Ovary (tissue), 9 donors: ENCODE measurements around the gene EIF5. TPM values are rescaled to one million over a fixed set of nuclear protein-coding genes. Genes with fewer than 3 reads are reported as not detected.

ENCODE experiments used
- DNase-seq, 5 donors: peaks; one replicate each; pipeline ENCODE4 v3.0.0-alpha.2; 2019 to 2020
- H3K27ac ChIP-seq, 2 donors: fragments of 200-600 bp; one replicate each; pipeline versions ENCODE4 v1.5.1 to v1.8.0; 2019 to 2022
- H3K27me3 ChIP-seq: fragments of 200-600 bp; one replicate; pipeline ENCODE4 v1.8.0; 2022
- H3K36me3 ChIP-seq: fragments of 200-600 bp; sonication (generic); one replicate; pipeline ENCODE4 v1.5.1; 2019
- H3K4me1 ChIP-seq: one replicate; pipeline ENCODE4 v1.8.1; 2013; ENCODE audit warnings: mild to moderate bottlenecking, moderate library complexity; ENCODE audit not compliant: insufficient read depth
- H3K4me3 ChIP-seq: fragments of 200-600 bp; sonication (generic); one replicate; pipeline ENCODE4 v1.5.1; 2017
- H3K9me3 ChIP-seq, 2 donors: fragments of 200-600 bp in 1 of 2; sonication (generic) in 1 of 2; one replicate each; pipeline versions ENCODE4 v1.5.1 to v1.8.1; 2013 to 2019; ENCODE audit warnings: mild to moderate bottlenecking in 1 of 2, moderate library complexity in 1 of 2
- EP300 ChIP-seq: sonication (generic); formaldehyde crosslinking; IDR thresholded peaks from one replicate; pipeline ENCODE4 v1.6.1; 2017; ENCODE audit warnings: antibody characterized with exemption
- POLR2A ChIP-seq: fragments of 450-650 bp; IDR thresholded peaks from one replicate; pipeline ENCODE4 v1.6.1; 2017; ENCODE audit warnings: antibody characterized with exemption, mild to moderate bottlenecking, moderate library complexity
- WGBS, 3 donors: extraction: QIAGEN DNeasy Blood & Tissue Kit in 1 of 3; methylation state at CpG; one replicate each; pipeline versions ENCODE4 v1.1.5 to v1.1.7; 2013 to 2017; 5-methylcytosine and 5-hydroxymethylcytosine counted together
- intact Hi-C, 4 donors: fragments of 100-400 bp; cut with DNase I; formaldehyde crosslinking; loops; one replicate each; pipeline versions ENCODE4 v1.11.0 to v1.15.1; 2022 to 2023
- polyA plus RNA-seq, 2 donors: library from polyadenylated mRNA; stranded (reverse); fragments of 200-250 nt in 1 of 2; fragments of 350-450 nt in 1 of 2; fragmentation: Illumina TruSeq in 1 of 2; extraction: RNeasy Lipid Tissue Mini Kit (QIAGEN cat#74804) in 1 of 2; gene quantifications; one replicate each; pipeline ENCODE4 v1.2.3, GENCODE V29; 2013 to 2014
- total RNA-seq, 7 donors: library from RNA; depleted of rRNA in 2 of 7; stranded (reverse); fragments of >200 nt in 2 of 7; fragmentation: NEBNext Ultra II Directional in 3 of 7; extraction: Animal tissue kit (Norgen Biotek cat#: 25700) in 3 of 7; gene quantifications; one replicate each; pipeline versions ENCODE4 v1.1.0 to v1.2.4, GENCODE V29; 2016 to 2023
- TF ChIP-seq, protein P1 (sequence below), 3 donors: fragments of 450-650 bp in 2 of 3; fragments of 200-600 bp in 1 of 3; IDR thresholded peaks; one replicate each; pipeline versions ENCODE4 v1.5.1 to v1.8.0; 2016 to 2022; ENCODE audit warnings: antibody characterized with exemption in 3 of 3, mild to moderate bottlenecking in 1 of 3
- donor health status: DM: no; HTN: no; CAD: no; lungs with moderate emphysema.
- donor health status: DM: no; HTN: no; CAD: no.
- donor health status: Bipolar disorder and iron deficiency.
- donor health status: DM: yes; HTN: yes; CAD: no.
- donor health status: DM: no; HTN: no; CAD: no.
- donor health status: DM: yes; HTN: yes; CAD: no.

EIF5 gene
- total and polyA plus RNA-seq, 9 donors = 73.0 to 169 (median 127) TPM

DNA sequence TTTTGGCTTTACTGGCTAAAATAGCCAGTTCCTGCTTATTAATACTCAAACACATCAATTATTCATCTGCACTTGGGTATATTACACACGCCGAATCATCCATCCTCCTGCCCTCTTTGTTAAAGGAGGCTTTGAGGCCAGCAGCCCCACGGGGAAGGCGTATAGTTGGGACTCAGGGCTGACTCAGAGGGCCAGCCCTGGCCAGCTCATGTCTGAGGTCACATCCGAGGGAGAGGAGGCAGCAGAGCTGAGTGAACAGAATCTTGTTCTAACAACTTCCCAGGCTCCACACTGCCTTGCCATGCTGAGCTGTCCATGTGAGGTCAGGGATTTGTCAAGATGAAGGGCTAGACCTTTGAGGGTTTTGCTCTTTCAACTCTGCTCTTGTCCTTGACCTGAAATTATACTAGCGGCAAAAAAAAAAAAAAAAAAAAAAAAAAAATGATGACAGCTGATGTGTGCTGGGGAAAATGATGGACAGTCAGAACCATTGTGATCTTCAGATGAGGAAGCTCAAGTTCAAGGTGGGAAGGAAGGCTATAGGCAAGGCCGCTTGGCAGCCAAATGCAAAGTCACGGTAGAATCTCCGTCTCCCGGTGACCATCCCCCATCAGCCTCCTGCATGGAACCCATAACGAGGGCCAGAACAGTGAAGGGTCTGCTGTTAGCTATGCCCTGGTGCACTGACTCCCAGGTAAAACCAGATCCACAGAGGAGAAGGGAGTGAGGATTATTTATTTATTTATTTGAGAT is 38.7 kb downstream of the EIF5 start:
- Histone ChIP-seq H3K27ac (no peak overlapping the region), H3K4me1 (no peaks in the 10 kb centered on the region), H3K9me3 (no peaks in the 10 kb centered on the region), H3K36me3 (no peaks in the 10 kb centered on the region), H3K27me3 (no peaks in the 10 kb centered on the region), H3K4me3 (no peak overlapping the region)
- DNase-seq = no peak
- TF ChIP-seq EP300 (no peak), POLR2A (no peak)
- TF ChIP-seq, protein P1, sequence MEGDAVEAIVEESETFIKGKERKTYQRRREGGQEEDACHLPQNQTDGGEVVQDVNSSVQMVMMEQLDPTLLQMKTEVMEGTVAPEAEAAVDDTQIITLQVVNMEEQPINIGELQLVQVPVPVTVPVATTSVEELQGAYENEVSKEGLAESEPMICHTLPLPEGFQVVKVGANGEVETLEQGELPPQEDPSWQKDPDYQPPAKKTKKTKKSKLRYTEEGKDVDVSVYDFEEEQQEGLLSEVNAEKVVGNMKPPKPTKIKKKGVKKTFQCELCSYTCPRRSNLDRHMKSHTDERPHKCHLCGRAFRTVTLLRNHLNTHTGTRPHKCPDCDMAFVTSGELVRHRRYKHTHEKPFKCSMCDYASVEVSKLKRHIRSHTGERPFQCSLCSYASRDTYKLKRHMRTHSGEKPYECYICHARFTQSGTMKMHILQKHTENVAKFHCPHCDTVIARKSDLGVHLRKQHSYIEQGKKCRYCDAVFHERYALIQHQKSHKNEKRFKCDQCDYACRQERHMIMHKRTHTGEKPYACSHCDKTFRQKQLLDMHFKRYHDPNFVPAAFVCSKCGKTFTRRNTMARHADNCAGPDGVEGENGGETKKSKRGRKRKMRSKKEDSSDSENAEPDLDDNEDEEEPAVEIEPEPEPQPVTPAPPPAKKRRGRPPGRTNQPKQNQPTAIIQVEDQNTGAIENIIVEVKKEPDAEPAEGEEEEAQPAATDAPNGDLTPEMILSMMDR (IDR thresholded peaks at IDR 0.05) = no peak
- 61 to 66% (median 64%) methylated on average over 11 of the region's 11 CpGs for WGBS, 3 donors
- intact Hi-C loops = no loop called here

DNA sequence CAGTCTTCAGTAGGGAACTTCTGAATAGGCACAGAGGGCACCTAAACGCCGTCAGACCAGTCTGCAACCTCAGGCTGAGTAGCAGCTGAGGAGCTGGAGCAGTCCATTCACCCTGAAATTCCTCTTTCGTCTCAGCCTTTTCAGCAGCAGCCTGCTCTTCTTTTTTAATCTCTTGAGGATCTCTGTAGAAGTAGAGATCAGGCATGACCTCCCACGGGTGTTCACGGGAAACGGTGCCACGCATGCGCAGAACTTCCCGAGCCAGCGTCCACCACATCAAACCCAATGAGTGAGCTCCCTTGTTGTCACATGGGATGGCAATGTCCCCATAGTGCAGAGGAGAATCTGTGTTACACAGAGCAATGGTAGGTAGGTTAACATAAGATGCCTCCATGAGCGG is 40.1 kb downstream of the EIF5 start:
- Histone ChIP-seq H3K4me3 (no peak overlapping the region), H3K4me1 (no peaks in the 10 kb centered on the region), H3K27me3 (no peaks in the 10 kb centered on the region), H3K27ac (no peak overlapping the region), H3K9me3 (no peaks in the 10 kb centered on the region), H3K36me3 (no peaks in the 10 kb centered on the region)
- intact Hi-C loops = no loop called here
- DNase-seq = no peak
- WGBS, 3 donors = 81 to 87% (median 84%) methylated on average over 11 of the region's 11 CpGs
- TF ChIP-seq, protein P1 (IDR thresholded peaks at IDR 0.05) = no peak

DNA sequence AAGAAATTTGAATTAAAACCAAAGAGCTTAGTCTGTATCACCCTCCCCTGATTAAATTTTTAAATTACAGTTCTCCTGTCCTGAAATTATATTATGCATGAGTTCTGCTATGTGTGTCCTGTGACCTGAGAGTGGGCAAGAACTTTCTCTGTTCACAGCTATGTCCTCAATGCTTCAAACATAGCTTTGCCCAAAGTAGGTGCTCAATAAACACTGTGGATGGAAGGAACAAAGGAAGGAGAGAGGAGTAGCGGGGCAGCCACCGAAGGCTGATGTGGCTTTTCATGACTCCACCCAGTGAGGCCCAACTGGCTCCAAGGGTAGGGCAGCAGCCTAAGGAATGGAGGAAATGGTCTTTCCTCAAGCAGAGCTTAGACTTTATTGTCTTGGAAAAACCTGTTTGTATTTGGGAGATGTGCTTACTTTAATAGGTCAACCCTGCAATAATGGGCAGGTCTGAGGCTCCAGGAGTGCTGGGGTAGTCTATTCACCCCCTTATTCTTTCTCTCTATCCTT is 43.5 kb downstream of the EIF5 start:
- Histone ChIP-seq H3K4me3 (no peak overlapping the region), H3K4me1 (no peaks in the 10 kb centered on the region), H3K27ac (no peak overlapping the region), H3K36me3 (no peaks in the 10 kb centered on the region), H3K27me3 (no peaks in the 10 kb centered on the region), H3K9me3 (no peaks in the 10 kb centered on the region)
- no peak for DNase-seq
- intact Hi-C loops = no loop called here
- TF ChIP-seq, protein P1 (IDR thresholded peaks at IDR 0.05) = no peak
- no peak for TF ChIP-seq EP300
- no peak for TF ChIP-seq POLR2A
- 84 to 94% (median 92%) methylated on average over 2 of the region's 2 CpGs for WGBS, 3 donors

DNA sequence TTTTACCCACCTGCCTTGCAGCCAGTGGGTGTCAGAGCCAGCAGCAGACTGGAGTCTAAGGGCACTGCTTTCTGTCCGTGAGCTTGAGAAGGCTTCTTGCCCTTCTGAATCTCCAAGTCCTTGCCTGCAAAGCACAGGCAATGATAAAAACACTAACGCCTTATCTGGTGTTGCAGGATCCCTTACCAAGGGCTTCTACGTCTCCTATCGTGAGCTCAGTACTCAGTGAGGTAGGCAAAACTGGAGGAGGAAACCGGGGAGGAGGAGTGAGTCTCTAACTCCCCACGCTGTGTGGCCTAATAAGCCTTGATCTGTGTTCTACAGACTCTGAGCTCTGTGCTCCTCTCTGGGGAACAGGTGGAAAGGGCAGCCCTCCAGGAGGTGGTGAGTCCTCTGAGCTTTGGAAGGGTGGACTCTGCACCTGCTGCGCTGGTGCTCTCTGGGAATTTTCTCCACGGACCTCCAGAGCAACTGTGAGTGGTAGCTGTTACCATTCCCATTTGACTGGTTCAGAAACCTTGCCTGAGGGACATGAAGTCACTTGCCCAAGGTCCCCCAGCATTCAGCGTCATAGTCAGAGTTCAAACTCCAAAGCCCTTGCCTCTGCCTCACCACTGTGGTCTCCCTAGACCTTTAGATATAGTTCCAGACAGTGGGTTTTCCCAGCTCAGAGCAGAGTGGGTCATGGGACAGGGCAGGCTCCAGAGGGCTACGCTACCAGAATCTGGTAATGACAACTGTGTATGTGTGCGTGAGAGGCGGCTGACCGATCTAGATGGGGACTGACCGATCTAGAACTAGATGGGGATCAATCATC is 44.2 kb downstream of the EIF5 start:
- WGBS, 3 donors = 55 to 59% (median 55%) methylated on average over 14 of the region's 14 CpGs
- TF ChIP-seq POLR2A (no peak), EP300 (no peak)
- TF ChIP-seq, protein P1 (IDR thresholded peaks at IDR 0.05) = no peak
- Histone ChIP-seq H3K9me3 (no peaks in the 10 kb centered on the region), H3K4me3 (no peak overlapping the region), H3K27me3 (no peaks in the 10 kb centered on the region), H3K4me1 (no peaks in the 10 kb centered on the region), H3K27ac (no peak overlapping the region), H3K36me3 (no peaks in the 10 kb centered on the region)
- intact Hi-C loops = no loop called here
- DNase-seq = no peak
